Measurements from ENCODE around the gene MSH5.

GRCh38 chr6:31758281-31758680 is 18.5 kb downstream of the MSH5 start:
- TF ChIP-seq, protein P1, sequence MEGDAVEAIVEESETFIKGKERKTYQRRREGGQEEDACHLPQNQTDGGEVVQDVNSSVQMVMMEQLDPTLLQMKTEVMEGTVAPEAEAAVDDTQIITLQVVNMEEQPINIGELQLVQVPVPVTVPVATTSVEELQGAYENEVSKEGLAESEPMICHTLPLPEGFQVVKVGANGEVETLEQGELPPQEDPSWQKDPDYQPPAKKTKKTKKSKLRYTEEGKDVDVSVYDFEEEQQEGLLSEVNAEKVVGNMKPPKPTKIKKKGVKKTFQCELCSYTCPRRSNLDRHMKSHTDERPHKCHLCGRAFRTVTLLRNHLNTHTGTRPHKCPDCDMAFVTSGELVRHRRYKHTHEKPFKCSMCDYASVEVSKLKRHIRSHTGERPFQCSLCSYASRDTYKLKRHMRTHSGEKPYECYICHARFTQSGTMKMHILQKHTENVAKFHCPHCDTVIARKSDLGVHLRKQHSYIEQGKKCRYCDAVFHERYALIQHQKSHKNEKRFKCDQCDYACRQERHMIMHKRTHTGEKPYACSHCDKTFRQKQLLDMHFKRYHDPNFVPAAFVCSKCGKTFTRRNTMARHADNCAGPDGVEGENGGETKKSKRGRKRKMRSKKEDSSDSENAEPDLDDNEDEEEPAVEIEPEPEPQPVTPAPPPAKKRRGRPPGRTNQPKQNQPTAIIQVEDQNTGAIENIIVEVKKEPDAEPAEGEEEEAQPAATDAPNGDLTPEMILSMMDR (conservative IDR thresholded peaks at IDR 0.05 in 1 of 2, IDR thresholded peaks at IDR 0.05 in 1 of 2; ENCODE audit: low read depth in 1 of 2, low read length in 2 of 2): no peak
- TF ChIP-seq EZH2 (IDR thresholded peaks at IDR 0.05; ENCODE audit: low read length, missing control alignments): no peak

Measured in fibroblast of lung (primary cell).